GM23338 (cell line): ENCODE measurements around the gene CENPP. TPM values are rescaled to one million over a fixed set of nuclear protein-coding genes. Genes with fewer than 3 reads are reported as not detected.

Experiments
- ATAC-seq: fragments of 200-7000 bp; cut with Tn5 transposase; 3 replicates; pipeline ENCODE4 v1.9.1; 2020
- DNase-seq: peaks from one replicate; pipeline ENCODE4 v3.0.0-alpha.2; 2015; ENCODE audit warnings: low spot score
- H2AFZ ChIP-seq: fragments of 200-600 bp; sonication (generic); 2 replicates; pipeline ENCODE4 v1.8.0; 2016; ENCODE audit warnings: antibody characterized with exemption, mild to moderate bottlenecking, moderate library complexity
- H3F3A ChIP-seq: fragments of 200-600 bp; sonication (generic); replicated peaks from 2 replicates; pipeline ENCODE4 v1.8.0; 2017; ENCODE audit warnings: antibody characterized with exemption, mixed run types, low read depth
- H3K27ac ChIP-seq: fragments of 200-600 bp; sonication (generic); 2 replicates; pipeline ENCODE4 v1.6.1; 2016; ENCODE audit warnings: low read depth
- H3K27me3 ChIP-seq: fragments of 200-600 bp; sonication (generic); 2 replicates; pipeline ENCODE4 v1.8.0; 2016; ENCODE audit warnings: mild to moderate bottlenecking, mixed run types, moderate library complexity; ENCODE audit not compliant: insufficient read depth
- H3K36me3 ChIP-seq: fragments of 200-600 bp; sonication (generic); 2 replicates; pipeline ENCODE4 v1.8.0; 2016; ENCODE audit warnings: mild to moderate bottlenecking; ENCODE audit not compliant: insufficient read depth
- H3K4me1 ChIP-seq: fragments of 200-600 bp; sonication (generic); 2 replicates; pipeline ENCODE4 v1.8.0; 2016; ENCODE audit warnings: mild to moderate bottlenecking, moderate library complexity; ENCODE audit not compliant: insufficient read depth
- H3K4me2 ChIP-seq: fragments of 200-600 bp; sonication (generic); 2 replicates; pipeline ENCODE4 v1.7.1; 2017; ENCODE audit warnings: mixed run types
- H3K4me3 ChIP-seq: fragments of 200-600 bp; sonication (generic); 2 replicates; pipeline ENCODE4 v1.6.1; 2016; ENCODE audit warnings: mixed run types
- H3K79me2 ChIP-seq: fragments of 200-600 bp; sonication (generic); replicated peaks from 2 replicates; pipeline ENCODE4 v1.8.0; 2017; ENCODE audit warnings: mild to moderate bottlenecking; ENCODE audit not compliant: insufficient read depth
- H3K9me2 ChIP-seq: fragments of 200-600 bp; sonication (generic); 2 replicates; pipeline ENCODE4 v1.8.0; 2017; ENCODE audit not compliant: insufficient read depth
- H4K20me1 ChIP-seq: fragments of 200-600 bp; sonication (generic); replicated peaks from 2 replicates; pipeline ENCODE4 v1.8.0; 2017; ENCODE audit warnings: mild to moderate bottlenecking; ENCODE audit not compliant: insufficient read depth
- H3K27ac Mint-ChIP-seq: 2 replicates; pipeline ENCODE4 v1.8.0; 2020; ENCODE audit warnings: inconsistent platforms, mild to moderate bottlenecking, moderate library complexity, mixed read lengths
- H3K27me3 Mint-ChIP-seq: 3 replicates; pipeline ENCODE4 v1.8.0; 2022; ENCODE audit warnings: low read depth, mild to moderate bottlenecking, moderate library complexity, mixed read lengths, inconsistent platforms; ENCODE audit not compliant: insufficient read depth, poor library complexity
- H3K36me3 Mint-ChIP-seq: 3 replicates; pipeline ENCODE4 v1.8.0; 2021; ENCODE audit warnings: low read depth, mild to moderate bottlenecking, inconsistent platforms, moderate library complexity, mixed read lengths
- H3K4me1 Mint-ChIP-seq: 3 replicates; pipeline ENCODE4 v1.8.0; 2020; ENCODE audit warnings: mild to moderate bottlenecking, inconsistent platforms, mixed read lengths
- H3K4me3 Mint-ChIP-seq: 3 replicates; pipeline ENCODE4 v1.8.0; 2021; ENCODE audit warnings: moderate library complexity, mild to moderate bottlenecking, inconsistent platforms, mixed read lengths
- H3K9me3 Mint-ChIP-seq: 3 replicates; pipeline ENCODE4 v1.8.0; 2020; ENCODE audit warnings: moderate library complexity, mild to moderate bottlenecking, inconsistent platforms, mixed read lengths
- CREB1 ChIP-seq: fragments of 250-450 bp; sonication (Bioruptor Pico); IDR thresholded peaks from 2 replicates; pipeline ENCODE4 v1.5.0; 2020; ENCODE audit warnings: low read depth, mild to moderate bottlenecking, moderate library complexity
- EZH2 ChIP-seq: fragments of 200-600 bp; sonication (generic); IDR thresholded peaks from one replicate; pipeline ENCODE4 v1.8.0; 2017; ENCODE audit warnings: antibody characterized with exemption, mild to moderate bottlenecking, low read depth; ENCODE audit not compliant: unreplicated experiment
- EZH2phosphoT487 ChIP-seq: fragments of 200-600 bp; sonication (generic); IDR thresholded peaks from one replicate; pipeline ENCODE4 v1.8.1; 2018; ENCODE audit warnings: antibody characterized with exemption; ENCODE audit not compliant: unreplicated experiment
- JUNB ChIP-seq: IDR thresholded peaks from one replicate; pipeline ENCODE4 v1.6.1; 2016; ENCODE audit warnings: antibody characterized with exemption; ENCODE audit not compliant: unreplicated experiment
- NANOG ChIP-seq: IDR thresholded peaks from 2 replicates; pipeline ENCODE4 v1.6.1; 2016; ENCODE audit warnings: antibody characterized with exemption, borderline replicate concordance
- POLR2AphosphoS5 ChIP-seq: IDR thresholded peaks from 2 replicates; pipeline ENCODE4 v1.6.1; 2016; ENCODE audit warnings: antibody characterized with exemption, low read depth
- REST ChIP-seq: IDR thresholded peaks from one replicate; pipeline ENCODE4 v1.6.1; 2018; ENCODE audit warnings: antibody characterized with exemption; ENCODE audit not compliant: unreplicated experiment
- STAT1 ChIP-seq: IDR thresholded peaks from one replicate; pipeline ENCODE4 v1.6.1; 2016; ENCODE audit warnings: antibody characterized with exemption; ENCODE audit not compliant: unreplicated experiment
- ZNF114 ChIP-seq: fragments of 250-450 bp; sonication (Bioruptor Pico); IDR thresholded peaks from 2 replicates; pipeline ENCODE4 v1.5.0; 2020; ENCODE audit warnings: mild to moderate bottlenecking, moderate library complexity
- ZNF331 ChIP-seq: fragments of 250-450 bp; sonication (Bioruptor Pico); IDR thresholded peaks from 2 replicates; pipeline ENCODE4 v1.5.0; 2020; ENCODE audit warnings: low read depth, mild to moderate bottlenecking, moderate library complexity
- polyA plus RNA-seq: library from polyadenylated mRNA; unstranded; fragments of >200 nt; fragmentation: Nextera tagmentation; extraction: Ambion mirVana; gene quantifications from 2 replicates; pipeline ENCODE4 v1.2.1, GENCODE V29; 2016
- total RNA-seq: library from RNA; depleted of rRNA; stranded (reverse); fragments of >200 nt; shearing (Covaris generic); gene quantifications from 2 replicates; pipeline ENCODE4 v1.2.3, GENCODE V29; 2014
- TF ChIP-seq, protein P1 (sequence below): IDR thresholded peaks from 2 replicates; pipeline ENCODE4 v1.6.1; 2016; ENCODE audit warnings: antibody characterized with exemption
- TF ChIP-seq, protein P2 (sequence below), 2 experiments: fragments of 200-600 bp in 1 of 2; sonication (generic) in 1 of 2; conservative IDR thresholded peaks; 2 replicates each; pipeline versions ENCODE4 v1.5.1 to v1.6.1; 2016 to 2017; ENCODE audit warnings: antibody characterized with exemption in 2 of 2, low read depth in 2 of 2, mild to moderate bottlenecking in 2 of 2, moderate library complexity in 1 of 2
- TF ChIP-seq, protein P3 (sequence below): fragments of 250-450 bp; sonication (Bioruptor Pico); IDR thresholded peaks from 2 replicates; pipeline ENCODE4 v1.5.0; 2020; ENCODE audit warnings: mild to moderate bottlenecking, moderate library complexity

Gene CENPP
- total and polyA plus RNA-seq, 2 experiments from 2014 or later, result 11.0 to 12.6 TPM

DNA sequence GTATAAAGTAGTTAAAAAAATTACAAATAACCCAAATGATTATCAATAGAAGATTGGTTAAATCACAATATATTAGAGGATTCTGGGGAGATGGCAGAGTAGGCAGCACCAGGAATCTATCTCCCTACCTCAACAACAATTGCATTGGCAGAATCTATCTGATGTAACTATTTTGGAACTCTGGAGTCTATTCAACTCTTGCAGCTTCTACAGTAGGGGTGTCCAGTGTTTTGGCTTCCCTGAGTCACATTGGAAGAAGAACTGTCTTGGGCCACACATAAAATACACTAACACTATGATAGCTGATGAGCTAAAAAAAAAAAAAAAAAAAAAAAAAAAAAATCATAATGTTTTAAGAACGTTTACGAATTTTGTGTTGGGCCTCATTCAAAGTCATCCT is 239.2 kb downstream of the CENPP start:
- no peaks in the 10 kb centered on the region for H3K27me3 Mint-ChIP-seq
- no peak for ATAC-seq
- Histone ChIP-seq H3K27me3 (no peaks in the 10 kb centered on the region), H4K20me1 (no peaks in the 10 kb centered on the region), H3F3A (no peaks in the 10 kb centered on the region), H2AFZ (no peak overlapping the region), H3K27ac (no peak overlapping the region), H3K4me1 (no peaks in the 10 kb centered on the region), H3K4me2 (no peak overlapping the region), H3K9me2 (no peaks in the 10 kb centered on the region), H3K4me3 (no peak overlapping the region), H3K79me2 (no peaks in the 10 kb centered on the region), H3K36me3 (no peaks in the 10 kb centered on the region)
- H3K27ac Mint-ChIP-seq, result no peak overlapping the region
- TF ChIP-seq EZH2phosphoT487 (no peak), EZH2 (no peak), STAT1 (no peak), NANOG (no peak), JUNB (no peak), ZNF331 (CRISPR knock-in tag) (no peak), POLR2AphosphoS5 (no peak), ZNF114 (CRISPR knock-in tag) (no peak), REST (no peak), CREB1 (CRISPR knock-in tag) (no peak)
- TF ChIP-seq, protein P1, sequence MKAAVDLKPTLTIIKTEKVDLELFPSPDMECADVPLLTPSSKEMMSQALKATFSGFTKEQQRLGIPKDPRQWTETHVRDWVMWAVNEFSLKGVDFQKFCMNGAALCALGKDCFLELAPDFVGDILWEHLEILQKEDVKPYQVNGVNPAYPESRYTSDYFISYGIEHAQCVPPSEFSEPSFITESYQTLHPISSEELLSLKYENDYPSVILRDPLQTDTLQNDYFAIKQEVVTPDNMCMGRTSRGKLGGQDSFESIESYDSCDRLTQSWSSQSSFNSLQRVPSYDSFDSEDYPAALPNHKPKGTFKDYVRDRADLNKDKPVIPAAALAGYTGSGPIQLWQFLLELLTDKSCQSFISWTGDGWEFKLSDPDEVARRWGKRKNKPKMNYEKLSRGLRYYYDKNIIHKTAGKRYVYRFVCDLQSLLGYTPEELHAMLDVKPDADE, result no peak
- TF ChIP-seq, protein P2, sequence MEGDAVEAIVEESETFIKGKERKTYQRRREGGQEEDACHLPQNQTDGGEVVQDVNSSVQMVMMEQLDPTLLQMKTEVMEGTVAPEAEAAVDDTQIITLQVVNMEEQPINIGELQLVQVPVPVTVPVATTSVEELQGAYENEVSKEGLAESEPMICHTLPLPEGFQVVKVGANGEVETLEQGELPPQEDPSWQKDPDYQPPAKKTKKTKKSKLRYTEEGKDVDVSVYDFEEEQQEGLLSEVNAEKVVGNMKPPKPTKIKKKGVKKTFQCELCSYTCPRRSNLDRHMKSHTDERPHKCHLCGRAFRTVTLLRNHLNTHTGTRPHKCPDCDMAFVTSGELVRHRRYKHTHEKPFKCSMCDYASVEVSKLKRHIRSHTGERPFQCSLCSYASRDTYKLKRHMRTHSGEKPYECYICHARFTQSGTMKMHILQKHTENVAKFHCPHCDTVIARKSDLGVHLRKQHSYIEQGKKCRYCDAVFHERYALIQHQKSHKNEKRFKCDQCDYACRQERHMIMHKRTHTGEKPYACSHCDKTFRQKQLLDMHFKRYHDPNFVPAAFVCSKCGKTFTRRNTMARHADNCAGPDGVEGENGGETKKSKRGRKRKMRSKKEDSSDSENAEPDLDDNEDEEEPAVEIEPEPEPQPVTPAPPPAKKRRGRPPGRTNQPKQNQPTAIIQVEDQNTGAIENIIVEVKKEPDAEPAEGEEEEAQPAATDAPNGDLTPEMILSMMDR (conservative IDR thresholded peaks at IDR 0.05; ENCODE audit: low read depth in 2 of 2), result no peak
- TF ChIP-seq, protein P3, sequence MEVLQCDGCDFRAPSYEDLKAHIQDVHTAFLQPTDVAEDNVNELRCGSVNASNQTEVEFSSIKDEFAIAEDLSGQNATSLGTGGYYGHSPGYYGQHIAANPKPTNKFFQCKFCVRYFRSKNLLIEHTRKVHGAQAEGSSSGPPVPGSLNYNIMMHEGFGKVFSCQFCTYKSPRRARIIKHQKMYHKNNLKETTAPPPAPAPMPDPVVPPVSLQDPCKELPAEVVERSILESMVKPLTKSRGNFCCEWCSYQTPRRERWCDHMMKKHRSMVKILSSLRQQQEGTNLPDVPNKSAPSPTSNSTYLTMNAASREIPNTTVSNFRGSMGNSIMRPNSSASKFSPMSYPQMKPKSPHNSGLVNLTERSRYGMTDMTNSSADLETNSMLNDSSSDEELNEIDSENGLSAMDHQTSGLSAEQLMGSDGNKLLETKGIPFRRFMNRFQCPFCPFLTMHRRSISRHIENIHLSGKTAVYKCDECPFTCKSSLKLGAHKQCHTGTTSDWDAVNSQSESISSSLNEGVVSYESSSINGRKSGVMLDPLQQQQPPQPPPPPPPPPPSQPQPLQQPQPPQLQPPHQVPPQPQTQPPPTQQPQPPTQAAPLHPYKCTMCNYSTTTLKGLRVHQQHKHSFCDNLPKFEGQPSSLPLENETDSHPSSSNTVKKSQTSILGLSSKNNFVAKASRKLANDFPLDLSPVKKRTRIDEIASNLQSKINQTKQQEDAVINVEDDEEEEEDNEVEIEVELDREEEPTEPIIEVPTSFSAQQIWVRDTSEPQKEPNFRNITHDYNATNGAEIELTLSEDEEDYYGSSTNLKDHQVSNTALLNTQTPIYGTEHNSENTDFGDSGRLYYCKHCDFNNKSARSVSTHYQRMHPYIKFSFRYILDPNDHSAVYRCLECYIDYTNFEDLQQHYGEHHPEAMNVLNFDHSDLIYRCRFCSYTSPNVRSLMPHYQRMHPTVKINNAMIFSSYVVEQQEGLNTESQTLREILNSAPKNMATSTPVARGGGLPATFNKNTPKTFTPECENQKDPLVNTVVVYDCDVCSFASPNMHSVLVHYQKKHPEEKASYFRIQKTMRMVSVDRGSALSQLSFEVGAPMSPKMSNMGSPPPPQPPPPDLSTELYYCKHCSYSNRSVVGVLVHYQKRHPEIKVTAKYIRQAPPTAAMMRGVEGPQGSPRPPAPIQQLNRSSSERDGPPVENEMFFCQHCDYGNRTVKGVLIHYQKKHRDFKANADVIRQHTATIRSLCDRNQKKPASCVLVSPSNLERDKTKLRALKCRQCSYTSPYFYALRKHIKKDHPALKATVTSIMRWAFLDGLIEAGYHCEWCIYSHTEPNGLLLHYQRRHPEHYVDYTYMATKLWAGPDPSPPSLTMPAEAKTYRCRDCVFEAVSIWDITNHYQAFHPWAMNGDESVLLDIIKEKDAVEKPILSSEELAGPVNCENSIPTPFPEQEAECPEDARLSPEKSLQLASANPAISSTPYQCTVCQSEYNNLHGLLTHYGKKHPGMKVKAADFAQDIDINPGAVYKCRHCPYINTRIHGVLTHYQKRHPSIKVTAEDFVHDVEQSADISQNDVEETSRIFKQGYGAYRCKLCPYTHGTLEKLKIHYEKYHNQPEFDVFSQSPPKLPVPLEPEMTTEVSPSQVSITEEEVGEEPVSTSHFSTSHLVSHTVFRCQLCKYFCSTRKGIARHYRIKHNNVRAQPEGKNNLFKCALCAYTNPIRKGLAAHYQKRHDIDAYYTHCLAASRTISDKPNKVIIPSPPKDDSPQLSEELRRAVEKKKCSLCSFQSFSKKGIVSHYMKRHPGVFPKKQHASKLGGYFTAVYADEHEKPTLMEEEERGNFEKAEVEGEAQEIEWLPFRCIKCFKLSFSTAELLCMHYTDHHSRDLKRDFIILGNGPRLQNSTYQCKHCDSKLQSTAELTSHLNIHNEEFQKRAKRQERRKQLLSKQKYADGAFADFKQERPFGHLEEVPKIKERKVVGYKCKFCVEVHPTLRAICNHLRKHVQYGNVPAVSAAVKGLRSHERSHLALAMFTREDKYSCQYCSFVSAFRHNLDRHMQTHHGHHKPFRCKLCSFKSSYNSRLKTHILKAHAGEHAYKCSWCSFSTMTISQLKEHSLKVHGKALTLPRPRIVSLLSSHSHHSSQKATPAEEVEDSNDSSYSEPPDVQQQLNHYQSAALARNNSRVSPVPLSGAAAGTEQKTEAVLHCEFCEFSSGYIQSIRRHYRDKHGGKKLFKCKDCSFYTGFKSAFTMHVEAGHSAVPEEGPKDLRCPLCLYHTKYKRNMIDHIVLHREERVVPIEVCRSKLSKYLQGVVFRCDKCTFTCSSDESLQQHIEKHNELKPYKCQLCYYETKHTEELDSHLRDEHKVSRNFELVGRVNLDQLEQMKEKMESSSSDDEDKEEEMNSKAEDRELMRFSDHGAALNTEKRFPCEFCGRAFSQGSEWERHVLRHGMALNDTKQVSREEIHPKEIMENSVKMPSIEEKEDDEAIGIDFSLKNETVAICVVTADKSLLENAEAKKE (CRISPR knock-in tag), result no peak
- H3K4me3 Mint-ChIP-seq, result no peak overlapping the region
- DNase-seq, result no peak
- no peaks in the 10 kb centered on the region for H3K36me3 Mint-ChIP-seq
- peaks cover 7% of the 10 kb centered on the region; the same call in 2 of the 3 replicates for H3K4me1 Mint-ChIP-seq
- H3K9me3 Mint-ChIP-seq, result peaks cover 2% of the 10 kb centered on the region; the same call in 1 of the 3 replicates
